AG04449 (cell line): ENCODE measurements around the gene DPPA3.
"Not testable (repeated sequence)": the region's sequence is repeated elsewhere in the genome, so short reads cannot be mapped to it uniquely, and the experiment has no call there.

Source experiments
- CTCF ChIA-PET: fragments of 350-600 bp; formaldehyde crosslinking; extraction: SDS; loops from one replicate; lab custom pipeline; 2021; ENCODE audit warnings: antibody characterized with exemption; lab: Yijun Ruan, JAX
- POLR2A ChIA-PET: fragments of 400-600, 350-600 bp; formaldehyde crosslinking; extraction: SDS; loops from one replicate; lab custom pipeline; 2020; ENCODE audit warnings: antibody characterized with exemption, inconsistent platforms; lab: Yijun Ruan, JAX
- DNase-seq: peaks from one replicate; pipeline ENCODE4 v3.0.0-alpha.2; 2010; ENCODE audit warnings: low read depth, low spot score
- H3K4me3 ChIP-seq: 2 replicates; pipeline ENCODE4 v1.5.1; 2011; ENCODE audit warnings: low read depth, mild to moderate bottlenecking, control low read depth, low read length
- CTCF ChIP-seq: IDR thresholded peaks from one replicate; pipeline ENCODE4 v1.5.1; 2011; ENCODE audit warnings: mild to moderate bottlenecking, moderate library complexity, low read length, control low read depth, inconsistent platforms; ENCODE audit not compliant: insufficient read depth; ENCODE audit errors: missing control alignments

DPPA3 gene

GRCh38 chr12:7711133-7711532 lies at the start of gene DPPA3:
TSS of gene DPPA3 (plus strand) at chr12:7711433. CDS start at chr12:7711571, 138 bp downstream.
- no peak for DNase-seq
- POLR2A ChIA-PET, result no interaction called here
- no peak within 1 kb of the TSS for H3K4me3 ChIP-seq
- TF ChIP-seq CTCF, result no peak
- CTCF ChIA-PET, result no interaction called here

GRCh38 chr12:7661741-7662140 lies 49.5 kb upstream of the DPPA3 start:
- TF ChIP-seq CTCF, result no peak
- H3K4me3 ChIP-seq, result no peak overlapping the region
- ChIA-PET CTCF (interaction anchor here (1.1 kb wide), 1 partner anchor 18 kb away, joined by 3 read pairs; no protein-coding TSS in a partner anchor), POLR2A (no interaction called here)
- DNase-seq, result no peak

- H3K4me3 ChIP-seq, result no peak overlapping the region
- no peak for DNase-seq
- ChIA-PET CTCF (interaction anchor here (1.1 kb wide), 1 partner anchor 12 kb away, joined by 3 read pairs; no protein-coding TSS in a partner anchor), POLR2A (no interaction called here)
- TF ChIP-seq CTCF, result no peak
Measured at GRCh38 chr12:7666595-7666994, 44.6 kb upstream of the DPPA3 start.

GRCh38 chr12:7667125-7667524 lies 44.1 kb upstream of the DPPA3 start:
- ChIA-PET CTCF (interaction anchor here (1.1 to 2.1 kb wide), 2 partner anchors 12 to 138 kb away, joined by 3 to 6 read pairs; no protein-coding TSS in a partner anchor), POLR2A (no interaction called here)
- TF ChIP-seq CTCF, result peak; percentile 3
- H3K4me3 ChIP-seq, result no peak overlapping the region
- no peak for DNase-seq

GRCh38 chr12:7668171-7668570 lies 43.1 kb upstream of the DPPA3 start:
- no peak overlapping the region for H3K4me3 ChIP-seq
- no peak for DNase-seq
- ChIA-PET CTCF (interaction anchor here (2.1 kb wide), 1 partner anchor 137 kb away, joined by 6 read pairs; no protein-coding TSS in a partner anchor), POLR2A (no interaction called here)
- no peak for TF ChIP-seq CTCF

GRCh38 chr12:7675455-7675854 lies 35.8 kb upstream of the DPPA3 start:
- DNase-seq, H3K4me3 ChIP-seq, POLR2A ChIA-PET: not testable (repeated sequence)
- CTCF ChIA-PET, result interaction anchor here (1.5 to 1.8 kb wide), 2 partner anchors 133 to 184 kb away, joined by 4 to 9 read pairs; no protein-coding TSS in a partner anchor

GRCh38 chr12:7677432-7677888 lies 33.8 kb upstream of the DPPA3 start:
- POLR2A ChIA-PET, H3K4me3 ChIP-seq, DNase-seq: not testable (repeated sequence)
- peak; percentile 14 for TF ChIP-seq CTCF
- CTCF ChIA-PET, result interaction anchor here (0.8 to 4.7 kb wide), 2 partner anchors 120 to 129 kb away, joined by 3 to 81 read pairs; no protein-coding TSS in a partner anchor
